Trophoblast cell (in vitro differentiated cells and primary cell): ENCODE measurements around the gene ELF3.
"Not testable (repeated sequence)": the region's sequence is repeated elsewhere in the genome, so short reads cannot be mapped to it uniquely, and the experiment has no call there.

ENCODE experiments used
- DNase-seq, 2 donors: peaks; one replicate each; pipeline ENCODE4 v3.0.0-alpha.2; 2016
- H2AFZ ChIP-seq: 2 replicates; pipeline ENCODE4 v1.6.1; 2013; ENCODE audit warnings: low read length, moderate library complexity, mild to moderate bottlenecking; ENCODE audit not compliant: insufficient read depth, poor library complexity
- H2AK5ac ChIP-seq: 2 replicates; pipeline ENCODE4 v1.6.1; 2013; ENCODE audit warnings: mild to moderate bottlenecking, low read length
- H2BK120ac ChIP-seq: 2 replicates; pipeline ENCODE4 v1.6.1; 2013; ENCODE audit warnings: low read length, mild to moderate bottlenecking, moderate library complexity; ENCODE audit not compliant: insufficient read depth, poor library complexity
- H2BK12ac ChIP-seq: 2 replicates; pipeline ENCODE4 v1.6.1; 2013; ENCODE audit warnings: mild to moderate bottlenecking, low read length, moderate library complexity
- H2BK5ac ChIP-seq: 2 replicates; pipeline ENCODE4 v1.6.1; 2013; ENCODE audit warnings: low read length, low read depth, moderate library complexity, mild to moderate bottlenecking; ENCODE audit not compliant: poor library complexity
- H3K14ac ChIP-seq: 2 replicates; pipeline ENCODE4 v1.6.1; 2013; ENCODE audit warnings: mild to moderate bottlenecking, low read length
- H3K18ac ChIP-seq: 2 replicates; pipeline ENCODE4 v1.6.1; 2013; ENCODE audit warnings: mild to moderate bottlenecking, low read length
- H3K23ac ChIP-seq: 2 replicates; pipeline ENCODE4 v1.6.1; 2013; ENCODE audit warnings: low read length
- H3K27ac ChIP-seq: 2 replicates; pipeline ENCODE4 v1.5.1; 2013; ENCODE audit warnings: low read depth, mild to moderate bottlenecking, inconsistent platforms, low read length, moderate library complexity
- H3K27me3 ChIP-seq: 2 replicates; pipeline ENCODE4 v1.6.1; 2013; ENCODE audit warnings: inconsistent platforms, mild to moderate bottlenecking, low read length, moderate library complexity; ENCODE audit not compliant: insufficient read depth
- H3K36me3 ChIP-seq, 2 experiments: 1 replicate in 1 of 2; 2 replicates in 1 of 2; pipeline ENCODE4 v1.6.1; 2013; ENCODE audit warnings: low read length in 2 of 2, mild to moderate bottlenecking in 2 of 2, moderate library complexity in 1 of 2; ENCODE audit not compliant: insufficient read depth in 2 of 2, control insufficient read depth in 1 of 2
- H3K4ac ChIP-seq: 2 replicates; pipeline ENCODE4 v1.6.1; 2013; ENCODE audit warnings: low read depth, mild to moderate bottlenecking, low read length, moderate library complexity
- H3K4me1 ChIP-seq, 2 experiments: 1 replicate in 1 of 2; 2 replicates in 1 of 2; pipeline ENCODE4 v1.6.1; 2013; ENCODE audit warnings: low read length in 2 of 2, mild to moderate bottlenecking in 2 of 2, moderate library complexity in 1 of 2; ENCODE audit not compliant: insufficient read depth in 2 of 2, control insufficient read depth in 1 of 2
- H3K4me2 ChIP-seq: 2 replicates; pipeline ENCODE4 v1.6.1; 2013; ENCODE audit warnings: inconsistent platforms, mild to moderate bottlenecking, low read length, moderate library complexity
- H3K4me3 ChIP-seq: 2 replicates; pipeline ENCODE4 v1.5.1; 2013; ENCODE audit warnings: mild to moderate bottlenecking, low read depth, low read length, inconsistent platforms
- H3K79me1 ChIP-seq: one replicate; pipeline ENCODE4 v1.6.1; 2013; ENCODE audit warnings: low read length
- H3K79me2 ChIP-seq: 2 replicates; pipeline ENCODE4 v1.6.1; 2013; ENCODE audit warnings: low read length, mild to moderate bottlenecking; ENCODE audit not compliant: control insufficient read depth, insufficient read depth, poor library complexity
- H3K9ac ChIP-seq: 2 replicates; pipeline ENCODE4 v1.6.1; 2013; ENCODE audit warnings: mild to moderate bottlenecking, low read length
- H3K9me3 ChIP-seq: 2 replicates; pipeline ENCODE4 v1.6.1; 2013; ENCODE audit warnings: low read depth, mild to moderate bottlenecking, control low read depth, inconsistent platforms, low read length; ENCODE audit not compliant: insufficient read depth
- H4K12ac ChIP-seq: 2 replicates; pipeline ENCODE4 v1.6.1; 2013; ENCODE audit warnings: low read depth, mild to moderate bottlenecking, low read length, moderate library complexity
- H4K8ac ChIP-seq: 2 replicates; pipeline ENCODE4 v1.6.1; 2013; ENCODE audit warnings: low read depth, mild to moderate bottlenecking, low read length, moderate library complexity
- H4K91ac ChIP-seq: one replicate; pipeline ENCODE4 v1.6.1; 2013; ENCODE audit warnings: low read depth, mild to moderate bottlenecking, low read length, moderate library complexity
- WGBS: extraction: QIAGEN DNeasy Blood & Tissue Kit; methylation state at CpG from one replicate; pipeline ENCODE4 v1.1.7; 2013; ENCODE audit warnings: missing lambda C conversion rate; ENCODE audit not compliant: insufficient read length, insufficient coverage; ENCODE audit errors: extremely low coverage; 5-methylcytosine and 5-hydroxymethylcytosine counted together

ELF3 gene

GRCh38 chr1:202016811-202017748, 6.7 kb downstream of the ELF3 start:
- no peak overlapping the region for H2BK12ac ChIP-seq
- peaks cover 18% of the 10 kb centered on the region for H3K79me1 ChIP-seq
- no peaks in the 10 kb centered on the region for H3K27me3 ChIP-seq
- peaks cover 27 to 28% of the 10 kb centered on the region in 2 experiments for H3K36me3 ChIP-seq
- H3K9me3 ChIP-seq: peaks cover 2% of the 10 kb centered on the region
- no peak overlapping the region for H3K18ac ChIP-seq
- no peak overlapping the region for H4K8ac ChIP-seq
- no peak overlapping the region for H4K12ac ChIP-seq
- no peak overlapping the region for H3K9ac ChIP-seq
- H3K4me3 ChIP-seq: no peak overlapping the region
- DNase-seq: peak in 1 of 2 donors; percentile 46
- no peak overlapping the region for H4K91ac ChIP-seq
- H2BK5ac ChIP-seq: no peak overlapping the region
- no peak overlapping the region for H3K23ac ChIP-seq
- no peak overlapping the region for H3K4me2 ChIP-seq
- no CpG with 5 or more reads among the region's 21 CpGs for WGBS
- H3K4ac ChIP-seq: no peak overlapping the region
- no peaks in the 10 kb centered on the region for H3K79me2 ChIP-seq
- no peak overlapping the region for H2AFZ ChIP-seq
- H2BK120ac ChIP-seq: no peak overlapping the region
- peaks cover 20 to 22% of the 10 kb centered on the region in 2 experiments for H3K4me1 ChIP-seq
- no peak overlapping the region for H3K27ac ChIP-seq
- H3K14ac ChIP-seq: no peak overlapping the region
- H2AK5ac ChIP-seq: no peak overlapping the region

- WGBS: no CpG with 5 or more reads among the region's 18 CpGs
- H3K9me3 ChIP-seq: peaks cover 2% of the 10 kb centered on the region
- H3K9ac ChIP-seq: no peak overlapping the region
- peak overlapping the region; percentile 66 for H3K18ac ChIP-seq
- peak overlapping the region; percentile 9 for H3K4ac ChIP-seq
- peak overlapping the region; percentile 11 for H3K14ac ChIP-seq
- H4K12ac ChIP-seq: no peak overlapping the region
- H2AK5ac ChIP-seq: peak overlapping the region; percentile 65
- H3K23ac ChIP-seq: no peak overlapping the region
- H3K27me3 ChIP-seq: no peaks in the 10 kb centered on the region
- no peaks in the 10 kb centered on the region for H3K79me2 ChIP-seq
- H3K4me3 ChIP-seq: no peak overlapping the region
- H2BK12ac ChIP-seq: peak overlapping the region; percentile 78
- peak overlapping the region; percentile 64 for H4K8ac ChIP-seq
- peaks cover 20 to 22% of the 10 kb centered on the region in 2 experiments for H3K4me1 ChIP-seq
- H4K91ac ChIP-seq: peak overlapping the region; percentile 61
- peaks cover 11% of the 10 kb centered on the region for H3K79me1 ChIP-seq
- H3K27ac ChIP-seq: peak overlapping the region; percentile 63
- H3K36me3 ChIP-seq: peaks cover 21 to 24% of the 10 kb centered on the region in 2 experiments
- H2AFZ ChIP-seq: peak overlapping the region; percentile 5
- H3K4me2 ChIP-seq: peak overlapping the region; percentile 40
- DNase-seq: peak; percentile 67 to 76
- no peak overlapping the region for H2BK5ac ChIP-seq
- peak overlapping the region; percentile 23 for H2BK120ac ChIP-seq
Measured at GRCh38 chr1:202017749-202018467, 7.5 kb downstream of the ELF3 start.

- Histone ChIP-seq H3K18ac (no peak overlapping the region), H2AK5ac (no peak overlapping the region), H3K4ac (no peak overlapping the region), H3K4me2 (peak overlapping the region; percentile 40), H3K27me3 (no peaks in the 10 kb centered on the region), H3K4me1 (peaks cover 21 to 26% of the 10 kb centered on the region in 2 experiments), H3K36me3 (peaks cover 14 to 16% of the 10 kb centered on the region in 2 experiments), H2BK120ac (no peak overlapping the region), H3K9me3 (peaks cover 2% of the 10 kb centered on the region), H4K91ac (peak overlapping the region; percentile 61), H3K23ac (no peak overlapping the region), H2BK5ac (no peak overlapping the region), H2BK12ac (no peak overlapping the region), H4K12ac (no peak overlapping the region), H3K4me3 (no peak overlapping the region), H4K8ac (no peak overlapping the region), H2AFZ (no peak overlapping the region), H3K14ac (peak overlapping the region; percentile 5), H3K79me2 (no peaks in the 10 kb centered on the region), H3K9ac (no peak overlapping the region), H3K79me1 (peaks cover 11% of the 10 kb centered on the region), H3K27ac (peak overlapping the region; percentile 63)
- peak; percentile 55 to 61 for DNase-seq
- no CpG with 5 or more reads among the region's 19 CpGs for WGBS
Measured at GRCh38 chr1:202018468-202019234, 8.3 kb downstream of the ELF3 start.

- H3K36me3 ChIP-seq: peaks cover 10 to 11% of the 10 kb centered on the region in 2 experiments
- not testable (repeated sequence) for H3K14ac ChIP-seq, H2BK5ac ChIP-seq
Measured at GRCh38 chr1:202019235-202019558, 8.8 kb downstream of the ELF3 start.

More at GRCh38 chr1:202019235-202019558, 8.8 kb downstream of the ELF3 start:
- not testable (repeated sequence) for H3K23ac ChIP-seq, H3K18ac ChIP-seq, H2BK120ac ChIP-seq, H3K79me2 ChIP-seq, H4K8ac ChIP-seq, H3K4me2 ChIP-seq, H3K4me3 ChIP-seq, H4K91ac ChIP-seq, H4K12ac ChIP-seq, H2AK5ac ChIP-seq, H3K9me3 ChIP-seq, H3K9ac ChIP-seq, H3K27ac ChIP-seq, H2AFZ ChIP-seq, H3K4ac ChIP-seq, H3K27me3 ChIP-seq, H2BK12ac ChIP-seq, DNase-seq
- H3K4me1 ChIP-seq: peaks cover 21 to 26% of the 10 kb centered on the region in 2 experiments
- peaks cover 11% of the 10 kb centered on the region for H3K79me1 ChIP-seq
- no CpG with 5 or more reads among the region's 8 CpGs for WGBS
